Smooth muscle cell (in vitro differentiated cells): ENCODE results near the gene PPM1K. TPM values are rescaled to one million over a fixed set of nuclear protein-coding genes. Genes with fewer than 3 reads are reported as not detected.

ENCODE experiments used
- DNase-seq: peaks from one replicate; lab custom pipeline; 2025; ENCODE audit not compliant: unreplicated experiment; lab: John Stamatoyannopoulos, UW
- H2AFZ ChIP-seq: fragments of 200-600 bp; sonication (generic); 2 replicates; pipeline ENCODE4 v1.6.0; 2016; ENCODE audit warnings: antibody characterized with exemption, low read depth, mild to moderate bottlenecking
- H3F3A ChIP-seq: fragments of 200-600 bp; sonication (generic); 2 replicates; pipeline ENCODE4 v1.6.0; 2017; ENCODE audit warnings: antibody characterized with exemption, low read depth
- H3K27ac ChIP-seq: fragments of 200-600 bp; sonication (generic); 2 replicates; pipeline ENCODE4 v1.5.1; 2016; ENCODE audit warnings: low read depth, mild to moderate bottlenecking
- H3K27me3 ChIP-seq: fragments of 200-600 bp; sonication (generic); 2 replicates; pipeline ENCODE4 v1.6.1; 2016; ENCODE audit warnings: low read depth, mild to moderate bottlenecking
- H3K36me3 ChIP-seq: fragments of 200-600 bp; sonication (generic); 2 replicates; pipeline ENCODE4 v1.5.1; 2016; ENCODE audit warnings: low read depth
- H3K4me1 ChIP-seq: fragments of 200-600 bp; sonication (generic); 2 replicates; pipeline ENCODE4 v1.5.1; 2016; ENCODE audit warnings: low read depth
- H3K4me2 ChIP-seq: fragments of 200-600 bp; sonication (generic); 2 replicates; pipeline ENCODE4 v1.6.0; 2016; ENCODE audit warnings: mild to moderate bottlenecking
- H3K4me3 ChIP-seq: fragments of 200-600 bp; sonication (generic); 2 replicates; pipeline ENCODE4 v1.5.1; 2016; ENCODE audit warnings: mild to moderate bottlenecking
- H3K79me2 ChIP-seq: fragments of 200-600 bp; sonication (generic); 2 replicates; pipeline ENCODE4 v1.6.0; 2016; ENCODE audit warnings: low read depth, mild to moderate bottlenecking
- H3K9ac ChIP-seq: fragments of 200-600 bp; sonication (generic); 2 replicates; pipeline ENCODE4 v1.6.0; 2016; ENCODE audit warnings: low read depth
- H3K9me3 ChIP-seq: fragments of 200-600 bp; sonication (generic); replicated peaks from 2 replicates; pipeline ENCODE4 v1.5.1; 2016; ENCODE audit warnings: low read depth
- H4K20me1 ChIP-seq: fragments of 200-600 bp; sonication (generic); 2 replicates; pipeline ENCODE4 v1.6.0; 2016; ENCODE audit warnings: low read depth
- WGBS: methylation state at CpG from one replicate; pipeline ENCODE4 v1.1.7; 2016; ENCODE audit warnings: low lambda C conversion rate; 5-methylcytosine and 5-hydroxymethylcytosine counted together
- polyA plus RNA-seq: library from polyadenylated mRNA; unstranded; fragments of >200 nt; fragmentation: Nextera tagmentation; extraction: Ambion mirVana; gene quantifications from 2 replicates; pipeline ENCODE4 v1.2.1, GENCODE V29; 2016
- total RNA-seq: library from RNA; depleted of rRNA; stranded (reverse); fragments of >200 nt; gene quantifications from 2 replicates; pipeline ENCODE4 v1.2.3, GENCODE V29; 2014
- TF ChIP-seq, protein P1 (sequence below): fragments of 200-600 bp; sonication (generic); IDR thresholded peaks from 2 replicates; pipeline ENCODE4 v1.5.1; 2017; ENCODE audit warnings: borderline replicate concordance, mild to moderate bottlenecking, antibody characterized with exemption; ENCODE audit not compliant: insufficient read depth, poor library complexity, severe bottlenecking

Gene PPM1K
- total and polyA plus RNA-seq, 2 experiments from 2014 or later, result 16.8 to 18.3 TPM

GRCh38 chr4:88246600-88246999, 37.8 kb downstream of the PPM1K start:
- Histone ChIP-seq H3K27me3 (no peaks in the 10 kb centered on the region), H3K36me3 (no peaks in the 10 kb centered on the region), H3K4me3 (no peak overlapping the region), H3K9ac (no peak overlapping the region), H4K20me1 (no peaks in the 10 kb centered on the region), H3K9me3 (no peaks in the 10 kb centered on the region), H3F3A (no peaks in the 10 kb centered on the region), H3K4me2 (no peak overlapping the region), H2AFZ (no peak overlapping the region), H3K4me1 (no peaks in the 10 kb centered on the region), H3K79me2 (no peaks in the 10 kb centered on the region), H3K27ac (no peak overlapping the region)
- DNase-seq, result no peak
- TF ChIP-seq, protein P1, sequence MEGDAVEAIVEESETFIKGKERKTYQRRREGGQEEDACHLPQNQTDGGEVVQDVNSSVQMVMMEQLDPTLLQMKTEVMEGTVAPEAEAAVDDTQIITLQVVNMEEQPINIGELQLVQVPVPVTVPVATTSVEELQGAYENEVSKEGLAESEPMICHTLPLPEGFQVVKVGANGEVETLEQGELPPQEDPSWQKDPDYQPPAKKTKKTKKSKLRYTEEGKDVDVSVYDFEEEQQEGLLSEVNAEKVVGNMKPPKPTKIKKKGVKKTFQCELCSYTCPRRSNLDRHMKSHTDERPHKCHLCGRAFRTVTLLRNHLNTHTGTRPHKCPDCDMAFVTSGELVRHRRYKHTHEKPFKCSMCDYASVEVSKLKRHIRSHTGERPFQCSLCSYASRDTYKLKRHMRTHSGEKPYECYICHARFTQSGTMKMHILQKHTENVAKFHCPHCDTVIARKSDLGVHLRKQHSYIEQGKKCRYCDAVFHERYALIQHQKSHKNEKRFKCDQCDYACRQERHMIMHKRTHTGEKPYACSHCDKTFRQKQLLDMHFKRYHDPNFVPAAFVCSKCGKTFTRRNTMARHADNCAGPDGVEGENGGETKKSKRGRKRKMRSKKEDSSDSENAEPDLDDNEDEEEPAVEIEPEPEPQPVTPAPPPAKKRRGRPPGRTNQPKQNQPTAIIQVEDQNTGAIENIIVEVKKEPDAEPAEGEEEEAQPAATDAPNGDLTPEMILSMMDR, result no peak
- WGBS, result 83% methylated on average over 2 of the region's 2 CpGs

- H3K4me3 ChIP-seq, result no peak overlapping the region
- H3K4me1 ChIP-seq, result no peaks in the 10 kb centered on the region
- H3K36me3 ChIP-seq, result no peaks in the 10 kb centered on the region
- H3K27me3 ChIP-seq, result no peaks in the 10 kb centered on the region
- no peak overlapping the region for H3K4me2 ChIP-seq
- no peaks in the 10 kb centered on the region for H3F3A ChIP-seq
- no peak overlapping the region for H3K27ac ChIP-seq
- no peaks in the 10 kb centered on the region for H3K9me3 ChIP-seq
- H3K9ac ChIP-seq, result no peak overlapping the region
- no peaks in the 10 kb centered on the region for H3K79me2 ChIP-seq
- DNase-seq, result no peak
- TF ChIP-seq, protein P1, result no peak
- 91% methylated on average over 17 of the region's 17 CpGs for WGBS
- no peaks in the 10 kb centered on the region for H4K20me1 ChIP-seq
- no peak overlapping the region for H2AFZ ChIP-seq
Measured at GRCh38 chr4:88244816-88245579, 39.4 kb downstream of the PPM1K start.

- TF ChIP-seq, protein P1, result no peak
- no peak overlapping the region for H3K4me3 ChIP-seq
- no peaks in the 10 kb centered on the region for H3K27me3 ChIP-seq
- no peaks in the 10 kb centered on the region for H3K4me1 ChIP-seq
- no peak overlapping the region for H3K27ac ChIP-seq
- no peaks in the 10 kb centered on the region for H3F3A ChIP-seq
- H3K79me2 ChIP-seq, result no peaks in the 10 kb centered on the region
- H3K4me2 ChIP-seq, result no peak overlapping the region
- no peak overlapping the region for H2AFZ ChIP-seq
- no peaks in the 10 kb centered on the region for H3K9me3 ChIP-seq
- no peaks in the 10 kb centered on the region for H4K20me1 ChIP-seq
- H3K36me3 ChIP-seq, result no peaks in the 10 kb centered on the region
- WGBS, result 88% methylated on average over 13 of the region's 13 CpGs
- no peak for DNase-seq
- no peak overlapping the region for H3K9ac ChIP-seq
Measured at GRCh38 chr4:88244056-88244455, 40.3 kb downstream of the PPM1K start.

- H3K4me1 ChIP-seq, result no peaks in the 10 kb centered on the region
- no peak for DNase-seq
- no peaks in the 10 kb centered on the region for H3F3A ChIP-seq
- WGBS, result 100% methylated on average over 1 of the region's 1 CpG
- no peak overlapping the region for H3K4me2 ChIP-seq
- H3K27me3 ChIP-seq, result no peaks in the 10 kb centered on the region
- no peaks in the 10 kb centered on the region for H4K20me1 ChIP-seq
- H3K27ac ChIP-seq, result no peak overlapping the region
- H3K4me3 ChIP-seq, result no peak overlapping the region
- H3K9me3 ChIP-seq, result no peaks in the 10 kb centered on the region
- TF ChIP-seq, protein P1, result no peak
- no peak overlapping the region for H2AFZ ChIP-seq
- no peaks in the 10 kb centered on the region for H3K79me2 ChIP-seq
- H3K36me3 ChIP-seq, result no peaks in the 10 kb centered on the region
- H3K9ac ChIP-seq, result no peak overlapping the region
Measured at GRCh38 chr4:88242144-88242543, 42.2 kb downstream of the PPM1K start.
